Muscle layer of duodenum (tissue), 2 donors: ENCODE measurements around the gene ZFHX3.

Experiments used
- H3K27ac ChIP-seq: one replicate; pipeline ENCODE4 v1.7.0; 2013; ENCODE audit warnings: mild to moderate bottlenecking, low read length
- H3K27me3 ChIP-seq: one replicate; pipeline ENCODE4 v1.7.0; 2013; ENCODE audit warnings: low read depth, mild to moderate bottlenecking, control low read depth, low read length
- H3K36me3 ChIP-seq, 2 donors: one replicate each; pipeline ENCODE4 v1.7.0; 2013; ENCODE audit warnings: low read length in 2 of 2, control low read depth in 1 of 2, mild to moderate bottlenecking in 1 of 2; ENCODE audit not compliant: insufficient read depth in 2 of 2, control insufficient read depth in 1 of 2
- H3K4me1 ChIP-seq, 2 donors: one replicate each; pipeline ENCODE4 v1.7.0; 2013; ENCODE audit warnings: low read length in 2 of 2, mild to moderate bottlenecking in 2 of 2, control low read depth in 1 of 2, moderate library complexity in 1 of 2; ENCODE audit not compliant: insufficient read depth in 2 of 2, control insufficient read depth in 1 of 2
- H3K4me3 ChIP-seq, 2 donors: one replicate each; pipeline ENCODE4 v1.7.0; 2013; ENCODE audit warnings: low read length in 2 of 2, low read depth in 1 of 2, mild to moderate bottlenecking in 1 of 2
- H3K9me3 ChIP-seq, 2 donors: one replicate each; pipeline ENCODE4 v1.7.0; 2013; ENCODE audit warnings: low read length in 2 of 2, control low read depth in 1 of 2, mild to moderate bottlenecking in 1 of 2; ENCODE audit not compliant: control insufficient read depth in 1 of 2
- donor health status: healthy.

Gene ZFHX3

GRCh38 chr16:73053038-73053363 lies 5.1 kb upstream of the ZFHX3 start:
- peak overlapping the region; percentile 68 for H3K27ac ChIP-seq
- peaks cover 0 to 6% of the 10 kb centered on the region in 2 donors for H3K36me3 ChIP-seq
- no peaks in the 10 kb centered on the region for H3K27me3 ChIP-seq
- H3K4me3 ChIP-seq: no peak overlapping the region
- no peaks in the 10 kb centered on the region for H3K9me3 ChIP-seq
- peaks cover 6 to 41% of the 10 kb centered on the region in 2 donors for H3K4me1 ChIP-seq

GRCh38 chr16:73052576-73052975 lies 4.6 kb upstream of the ZFHX3 start:
- H3K36me3 ChIP-seq: peaks cover 0 to 7% of the 10 kb centered on the region in 2 donors
- H3K9me3 ChIP-seq: no peaks in the 10 kb centered on the region
- no peak overlapping the region for H3K4me3 ChIP-seq
- H3K4me1 ChIP-seq: peaks cover 6 to 41% of the 10 kb centered on the region in 2 donors
- peak overlapping the region; percentile 68 for H3K27ac ChIP-seq
- no peaks in the 10 kb centered on the region for H3K27me3 ChIP-seq

- Histone ChIP-seq H3K36me3 (peaks cover 0 to 9% of the 10 kb centered on the region in 2 donors), H3K4me3 (no peak overlapping the region), H3K4me1 (peaks cover 6 to 41% of the 10 kb centered on the region in 2 donors), H3K9me3 (no peaks in the 10 kb centered on the region), H3K27ac (peak overlapping the region; percentile 5), H3K27me3 (no peaks in the 10 kb centered on the region)
Measured at GRCh38 chr16:73051961-73052360, 4.0 kb upstream of the ZFHX3 start.

- Histone ChIP-seq H3K27me3 (no peaks in the 10 kb centered on the region), H3K4me1 (peaks cover 1 to 43% of the 10 kb centered on the region in 2 donors), H3K36me3 (peaks cover 0 to 9% of the 10 kb centered on the region in 2 donors), H3K9me3 (no peaks in the 10 kb centered on the region), H3K4me3 (no peak overlapping the region), H3K27ac (peak overlapping the region; percentile 5)
Measured at GRCh38 chr16:73051226-73051625, 3.3 kb upstream of the ZFHX3 start.

- Histone ChIP-seq H3K36me3 (peaks cover 0 to 9% of the 10 kb centered on the region in 2 donors), H3K4me3 (no peak overlapping the region), H3K4me1 (peaks cover 0 to 39% of the 10 kb centered on the region in 2 donors), H3K9me3 (no peaks in the 10 kb centered on the region), H3K27ac (peak overlapping the region; percentile 32), H3K27me3 (no peaks in the 10 kb centered on the region)
Measured at GRCh38 chr16:73050201-73051099, 2.5 kb upstream of the ZFHX3 start.

GRCh38 chr16:73049511-73049910 lies 1.6 kb upstream of the ZFHX3 start:
- Histone ChIP-seq H3K27ac (peak overlapping the region; percentile 49), H3K36me3 (peaks cover 0 to 9% of the 10 kb centered on the region in 2 donors), H3K4me1 (peaks cover 0 to 33% of the 10 kb centered on the region in 2 donors), H3K9me3 (no peaks in the 10 kb centered on the region), H3K4me3 (no peak overlapping the region), H3K27me3 (no peaks in the 10 kb centered on the region)

GRCh38 chr16:73049091-73049490 lies 1.2 kb upstream of the ZFHX3 start:
- Histone ChIP-seq H3K4me3 (no peak overlapping the region), H3K4me1 (peaks cover 0 to 37% of the 10 kb centered on the region in 2 donors), H3K9me3 (no peaks in the 10 kb centered on the region), H3K27ac (peak overlapping the region; percentile 49), H3K36me3 (peaks cover 0 to 9% of the 10 kb centered on the region in 2 donors), H3K27me3 (no peaks in the 10 kb centered on the region)

- H3K36me3 ChIP-seq: peaks cover 0 to 9% of the 10 kb centered on the region in 2 donors
- H3K27me3 ChIP-seq: no peaks in the 10 kb centered on the region
- no peaks in the 10 kb centered on the region for H3K9me3 ChIP-seq
- peak overlapping the region; percentile 41 to 81 for H3K4me3 ChIP-seq
- H3K27ac ChIP-seq: peak overlapping the region; percentile 49
- H3K4me1 ChIP-seq: peaks cover 2 to 32% of the 10 kb centered on the region in 2 donors
Measured at GRCh38 chr16:73048292-73049080, 558 bp upstream of the ZFHX3 start.

- H3K27me3 ChIP-seq: no peaks in the 10 kb centered on the region
- H3K4me3 ChIP-seq: peak overlapping the region; percentile 58 to 81
- peak overlapping the region; percentile 27 for H3K27ac ChIP-seq
- H3K4me1 ChIP-seq: peaks cover 3 to 34% of the 10 kb centered on the region in 2 donors
- H3K36me3 ChIP-seq: peaks cover 0 to 6% of the 10 kb centered on the region in 2 donors
- H3K9me3 ChIP-seq: no peaks in the 10 kb centered on the region
Measured at GRCh38 chr16:73047221-73047535, 750 bp downstream of the ZFHX3 start.

GRCh38 chr16:73046849-73047214 lies 1.1 kb downstream of the ZFHX3 start:
- peaks cover 0 to 6% of the 10 kb centered on the region in 2 donors for H3K36me3 ChIP-seq
- peak overlapping the region; percentile 27 for H3K27ac ChIP-seq
- H3K9me3 ChIP-seq: no peaks in the 10 kb centered on the region
- no peaks in the 10 kb centered on the region for H3K27me3 ChIP-seq
- peak overlapping the region; percentile 58 to 81 for H3K4me3 ChIP-seq
- H3K4me1 ChIP-seq: peaks cover 3 to 31% of the 10 kb centered on the region in 2 donors

- Histone ChIP-seq H3K36me3 (peaks cover 0 to 6% of the 10 kb centered on the region in 2 donors), H3K27me3 (no peaks in the 10 kb centered on the region), H3K4me1 (peaks cover 3 to 30% of the 10 kb centered on the region in 2 donors), H3K4me3 (peak overlapping the region; percentile 58 to 81), H3K27ac (no peak overlapping the region), H3K9me3 (no peaks in the 10 kb centered on the region)
Measured at GRCh38 chr16:73046202-73046848, 1.6 kb downstream of the ZFHX3 start.
